Nephron progenitor cell (in vitro differentiated cells): Measurements from ENCODE around the gene MON2.
"Not testable (repeated sequence)": the region's sequence is repeated elsewhere in the genome, so short reads cannot be mapped to it uniquely, and the experiment has no call there.

Source experiments
- DNase-seq: peaks from one replicate; pipeline ENCODE4 v3.0.0; 2021
- H3K27ac Mint-ChIP-seq: 2 replicates; pipeline ENCODE4 v1.8.0; 2021; ENCODE audit warnings: mild to moderate bottlenecking, moderate library complexity, mixed read lengths
- H3K27me3 Mint-ChIP-seq: 2 replicates; pipeline ENCODE4 v1.8.0; 2021; ENCODE audit warnings: mild to moderate bottlenecking, low read depth, mixed read lengths; ENCODE audit not compliant: poor library complexity
- H3K36me3 Mint-ChIP-seq: 2 replicates; pipeline ENCODE4 v1.8.0; 2021; ENCODE audit warnings: low read depth, mixed read lengths
- H3K4me1 Mint-ChIP-seq: 2 replicates; pipeline ENCODE4 v1.8.0; 2021; ENCODE audit warnings: mixed read lengths
- H3K4me3 Mint-ChIP-seq: 2 replicates; pipeline ENCODE4 v1.8.0; 2021; ENCODE audit warnings: mild to moderate bottlenecking, moderate library complexity, mixed read lengths
- H3K9me3 Mint-ChIP-seq: 2 replicates; pipeline ENCODE4 v1.8.0; 2021; ENCODE audit warnings: mild to moderate bottlenecking, moderate library complexity, mixed read lengths
- TF ChIP-seq, protein P1 (sequence below): fragments of 200-600 bp; sonication (generic); IDR thresholded peaks from 2 replicates; pipeline ENCODE4 v1.5.0; 2021; ENCODE audit warnings: antibody characterized with exemption

MON2 gene

DNA sequence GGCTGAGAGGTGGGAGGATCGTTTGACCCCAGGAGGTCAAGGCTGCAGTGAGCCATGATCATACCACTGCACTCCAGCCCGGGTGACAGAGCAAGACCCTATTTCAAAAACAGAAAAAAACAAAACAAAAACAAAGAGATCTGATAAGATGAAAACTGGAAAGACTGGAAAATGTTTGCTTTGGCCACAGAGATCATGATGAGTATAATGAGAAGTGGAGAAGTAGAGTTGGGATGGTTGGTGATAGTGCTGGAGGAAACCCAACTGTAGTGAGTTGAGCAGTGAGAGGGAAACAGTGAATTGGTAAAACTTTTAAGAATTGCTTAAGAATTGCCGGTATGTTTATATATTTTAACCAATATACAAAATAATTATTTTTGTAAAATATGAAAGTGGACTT, 39.2 kb downstream of the MON2 start:
- peaks cover 65% of the 10 kb centered on the region for H3K36me3 Mint-ChIP-seq
- no peaks in the 10 kb centered on the region for H3K27me3 Mint-ChIP-seq

DNA sequence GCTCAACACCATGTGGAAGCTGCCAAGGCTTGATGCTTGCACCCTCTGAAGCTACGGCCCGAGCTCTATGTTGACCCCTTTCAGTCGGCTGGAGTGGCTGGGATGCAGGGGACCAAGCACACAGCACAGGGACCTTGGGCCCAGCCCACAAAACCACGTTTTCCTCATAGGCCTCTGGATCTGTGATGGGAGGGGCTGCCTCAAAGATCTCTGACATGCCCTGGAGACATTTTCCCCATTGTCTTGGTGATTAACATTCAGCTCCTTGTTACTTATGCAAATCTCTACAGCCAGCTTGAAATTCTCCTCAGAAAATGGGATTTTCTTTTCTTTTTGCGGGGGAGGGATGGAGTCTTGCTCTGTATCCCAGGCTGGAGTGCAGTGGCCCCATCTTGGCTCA, 46.3 kb downstream of the MON2 start:
- peaks cover 81% of the 10 kb centered on the region for H3K36me3 Mint-ChIP-seq
- H3K27ac Mint-ChIP-seq: no peak overlapping the region
- H3K4me3 Mint-ChIP-seq: no peak overlapping the region
- no peaks in the 10 kb centered on the region for H3K4me1 Mint-ChIP-seq
- DNase-seq: no peak
- TF ChIP-seq, protein P1, sequence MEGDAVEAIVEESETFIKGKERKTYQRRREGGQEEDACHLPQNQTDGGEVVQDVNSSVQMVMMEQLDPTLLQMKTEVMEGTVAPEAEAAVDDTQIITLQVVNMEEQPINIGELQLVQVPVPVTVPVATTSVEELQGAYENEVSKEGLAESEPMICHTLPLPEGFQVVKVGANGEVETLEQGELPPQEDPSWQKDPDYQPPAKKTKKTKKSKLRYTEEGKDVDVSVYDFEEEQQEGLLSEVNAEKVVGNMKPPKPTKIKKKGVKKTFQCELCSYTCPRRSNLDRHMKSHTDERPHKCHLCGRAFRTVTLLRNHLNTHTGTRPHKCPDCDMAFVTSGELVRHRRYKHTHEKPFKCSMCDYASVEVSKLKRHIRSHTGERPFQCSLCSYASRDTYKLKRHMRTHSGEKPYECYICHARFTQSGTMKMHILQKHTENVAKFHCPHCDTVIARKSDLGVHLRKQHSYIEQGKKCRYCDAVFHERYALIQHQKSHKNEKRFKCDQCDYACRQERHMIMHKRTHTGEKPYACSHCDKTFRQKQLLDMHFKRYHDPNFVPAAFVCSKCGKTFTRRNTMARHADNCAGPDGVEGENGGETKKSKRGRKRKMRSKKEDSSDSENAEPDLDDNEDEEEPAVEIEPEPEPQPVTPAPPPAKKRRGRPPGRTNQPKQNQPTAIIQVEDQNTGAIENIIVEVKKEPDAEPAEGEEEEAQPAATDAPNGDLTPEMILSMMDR: no peak
- no peaks in the 10 kb centered on the region for H3K27me3 Mint-ChIP-seq
- H3K9me3 Mint-ChIP-seq: peaks cover 59% of the 10 kb centered on the region

More for the DNA sequence above, 39.2 kb downstream of the MON2 start:
- TF ChIP-seq, protein P1: no peak
- Mint-ChIP-seq H3K4me3 (no peak overlapping the region), H3K9me3 (peaks cover 15% of the 10 kb centered on the region), H3K27ac (no peak overlapping the region), H3K4me1 (no peaks in the 10 kb centered on the region)
- no peak for DNase-seq

DNA sequence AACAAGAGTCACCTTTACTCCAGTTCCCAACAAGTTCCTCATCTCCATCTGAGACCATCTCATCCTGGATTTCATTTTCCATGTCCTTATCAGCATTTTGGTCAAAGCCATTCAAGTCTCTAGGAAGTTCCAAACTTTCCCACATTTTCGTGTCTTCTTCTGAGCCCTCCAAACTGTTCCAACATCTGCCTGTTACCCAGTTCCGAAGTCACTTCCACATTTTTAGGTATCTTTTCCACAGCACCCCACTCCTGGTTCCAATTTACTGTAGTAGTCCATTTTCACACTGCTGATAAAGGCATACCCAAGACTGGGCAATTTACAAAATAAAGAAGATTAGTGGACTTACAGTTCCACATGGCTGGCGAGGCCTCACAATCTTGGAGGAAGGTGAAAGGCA, 47.5 kb downstream of the MON2 start:
- DNase-seq, H3K27me3 Mint-ChIP-seq, H3K4me1 Mint-ChIP-seq, H3K4me3 Mint-ChIP-seq, H3K27ac Mint-ChIP-seq: not testable (repeated sequence)
- H3K9me3 Mint-ChIP-seq: peaks cover 59% of the 10 kb centered on the region
- peaks cover 78% of the 10 kb centered on the region for H3K36me3 Mint-ChIP-seq

DNA sequence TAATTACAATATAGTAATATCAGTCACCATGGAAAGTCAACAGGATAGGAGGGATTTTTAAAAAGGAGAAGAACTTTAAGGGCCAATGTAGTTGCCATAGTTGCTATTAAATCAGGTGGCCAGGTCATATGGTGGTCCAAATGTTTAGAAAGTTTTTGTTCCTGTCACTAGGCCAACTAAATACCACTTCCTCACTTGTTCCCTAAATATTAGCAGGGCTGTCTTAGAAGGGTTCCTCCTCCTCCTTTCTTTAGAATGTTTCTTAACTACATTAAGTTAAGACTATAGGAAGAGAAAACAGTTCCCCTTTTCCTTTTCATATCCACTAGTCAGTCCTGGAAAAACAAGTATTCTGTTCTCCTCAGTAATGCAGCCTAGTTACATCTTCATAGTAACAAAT, 50.3 kb downstream of the MON2 start:
- H3K27ac Mint-ChIP-seq: no peak overlapping the region
- peaks cover 32% of the 10 kb centered on the region for H3K9me3 Mint-ChIP-seq
- no peak overlapping the region for H3K4me3 Mint-ChIP-seq
- H3K36me3 Mint-ChIP-seq: peaks cover 61% of the 10 kb centered on the region
- no peaks in the 10 kb centered on the region for H3K27me3 Mint-ChIP-seq
- TF ChIP-seq, protein P1: no peak
- no peak for DNase-seq
- H3K4me1 Mint-ChIP-seq: no peaks in the 10 kb centered on the region

DNA sequence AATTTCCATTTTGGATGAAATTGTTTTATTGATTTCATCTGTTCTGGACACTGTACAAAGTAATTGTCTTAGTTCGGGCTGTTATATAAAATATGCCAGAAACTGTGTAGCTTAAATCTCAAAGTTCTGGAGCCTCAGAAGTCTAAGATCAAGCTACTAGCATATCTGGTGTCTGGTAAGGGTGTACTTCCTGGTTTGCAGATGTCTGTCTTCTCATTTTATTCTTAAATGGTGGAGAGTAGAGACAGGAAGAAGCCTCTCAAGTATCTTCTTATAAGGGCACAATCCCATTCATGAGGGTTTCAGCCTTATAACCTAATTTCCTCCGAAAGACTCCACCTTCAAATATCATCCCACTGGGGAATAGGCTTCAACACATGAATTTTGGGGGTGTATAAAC, 51.3 kb downstream of the MON2 start:
- Mint-ChIP-seq H3K36me3 (peaks cover 56% of the 10 kb centered on the region), H3K27ac (no peak overlapping the region), H3K27me3 (no peaks in the 10 kb centered on the region), H3K4me3 (no peak overlapping the region), H3K9me3 (peaks cover 23% of the 10 kb centered on the region), H3K4me1 (no peaks in the 10 kb centered on the region)
- no peak for DNase-seq
- TF ChIP-seq, protein P1: no peak

DNA sequence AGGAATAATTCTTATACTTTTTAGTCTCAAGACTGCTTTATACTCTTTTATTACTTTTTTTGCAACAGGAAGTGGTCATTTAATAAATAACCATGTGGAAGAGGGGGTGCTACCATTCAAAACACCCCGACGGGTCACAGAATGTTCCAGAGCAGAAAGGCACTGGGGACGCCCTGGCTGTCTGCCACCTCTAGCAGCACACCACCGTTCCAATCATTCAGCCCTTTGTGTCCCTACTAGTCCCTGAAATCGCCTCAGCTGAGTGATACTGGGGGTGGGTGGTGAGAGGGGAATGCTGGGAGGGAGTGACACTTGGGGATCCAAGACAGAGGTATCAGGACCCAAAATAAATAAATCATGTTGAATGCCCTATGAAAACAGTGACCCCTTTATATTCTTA, 52.4 kb downstream of the MON2 start:
- TF ChIP-seq, protein P1: no peak
- H3K27me3 Mint-ChIP-seq: no peaks in the 10 kb centered on the region
- H3K36me3 Mint-ChIP-seq: peaks cover 45% of the 10 kb centered on the region
- peaks cover 13% of the 10 kb centered on the region for H3K9me3 Mint-ChIP-seq
- H3K27ac Mint-ChIP-seq: no peak overlapping the region
- H3K4me3 Mint-ChIP-seq: no peak overlapping the region
- H3K4me1 Mint-ChIP-seq: no peaks in the 10 kb centered on the region
- no peak for DNase-seq
